Kidney (tissue), 14 donors: Measurements from ENCODE around the gene MANBA. TPM values are rescaled to one million over a fixed set of nuclear protein-coding genes. Genes with fewer than 3 reads are reported as not detected.

Experiments
- DNase-seq, 5 donors: peaks; one replicate each; pipeline ENCODE4 v3.0.0-alpha.2; 2013 to 2020
- FAIRE-seq: peaks from 2 replicates; lab custom pipeline; 2012; peaks lifted over from hg19 to GRCh38; lab: Jason Lieb, UNC
- H3K27ac ChIP-seq, 2 donors: one replicate each; pipeline ENCODE4 v1.7.0; 2013; ENCODE audit warnings: low read depth in 2 of 2, low read length in 2 of 2, inconsistent platforms in 1 of 2
- H3K27me3 ChIP-seq: one replicate; pipeline ENCODE4 v1.7.1; 2013; ENCODE audit warnings: low read length, inconsistent platforms; ENCODE audit not compliant: control insufficient read depth, insufficient read depth
- H3K36me3 ChIP-seq, 3 donors: one replicate each; pipeline versions ENCODE4 v1.7.0 to v1.7.1; 2013; ENCODE audit warnings: low read length in 3 of 3, control low read depth in 1 of 3, inconsistent platforms in 1 of 3; ENCODE audit not compliant: insufficient read depth in 3 of 3, control insufficient read depth in 2 of 3
- H3K4me1 ChIP-seq, 3 donors: one replicate each; pipeline versions ENCODE4 v1.7.0 to v1.7.1; 2013; ENCODE audit warnings: low read length in 3 of 3, inconsistent platforms in 1 of 3, low read depth in 1 of 3; ENCODE audit not compliant: control insufficient read depth in 2 of 3, insufficient read depth in 2 of 3
- H3K4me3 ChIP-seq, 3 donors: one replicate each; pipeline versions ENCODE4 v1.7.0 to v1.8.1; 2013; ENCODE audit warnings: low read length in 3 of 3, control low read depth in 1 of 3, inconsistent platforms in 1 of 3
- H3K9ac ChIP-seq, 3 donors: one replicate each; pipeline versions ENCODE4 v1.7.0 to v1.7.1; 2013; ENCODE audit warnings: low read length in 3 of 3, control low read depth in 1 of 3, inconsistent platforms in 1 of 3
- H3K9me3 ChIP-seq, 3 donors: one replicate each; pipeline versions ENCODE4 v1.7.0 to v1.7.1; 2013; ENCODE audit warnings: low read length in 3 of 3, control low read depth in 1 of 3, inconsistent platforms in 1 of 3; ENCODE audit not compliant: control insufficient read depth in 2 of 3, insufficient read depth in 1 of 3
- intact Hi-C: fragments of 100-400 bp; cut with DNase I; formaldehyde crosslinking; loops from one replicate; pipeline ENCODE4 v1.11.1; 2022
- polyA plus RNA-seq: library from polyadenylated mRNA; stranded (reverse); fragments of 350-450 nt; fragmentation: Illumina TruSeq; extraction: RNeasy Lipid Tissue Mini Kit (QIAGEN cat#74804); gene quantifications from one replicate; pipeline ENCODE4 v1.2.3, GENCODE V29; 2014; ENCODE audit warnings: low read depth, low replicate concordance; ENCODE audit not compliant: insufficient read depth
- total RNA-seq: library from RNA; stranded (reverse); fragmentation: NEBNext Ultra II Directional; extraction: Animal tissue kit (Norgen Biotek cat#: 25700); gene quantifications from one replicate; pipeline ENCODE4 v1.2.1, GENCODE V29; 2021
- TF ChIP-seq, protein P1 (sequence below): IDR thresholded peaks from 3 replicates; pipeline ENCODE4 v1.5.1; 2012; ENCODE audit warnings: mild to moderate bottlenecking, moderate library complexity, borderline replicate concordance; ENCODE audit not compliant: insufficient read depth; ENCODE audit errors: extremely low read depth
- donor health status: control.
- donor health status: control.
- donor health status: control.
- donor health status: control.
- donor health status: control.
- donor health status: DM: yes; HTN: yes; CAD: no.
- donor health status: Normal renal cell carcinoma (clear cell type).

Gene MANBA
- total and polyA plus RNA-seq, 2 donors from 2014 or later = 19.0 to 28.0 TPM

DNA sequence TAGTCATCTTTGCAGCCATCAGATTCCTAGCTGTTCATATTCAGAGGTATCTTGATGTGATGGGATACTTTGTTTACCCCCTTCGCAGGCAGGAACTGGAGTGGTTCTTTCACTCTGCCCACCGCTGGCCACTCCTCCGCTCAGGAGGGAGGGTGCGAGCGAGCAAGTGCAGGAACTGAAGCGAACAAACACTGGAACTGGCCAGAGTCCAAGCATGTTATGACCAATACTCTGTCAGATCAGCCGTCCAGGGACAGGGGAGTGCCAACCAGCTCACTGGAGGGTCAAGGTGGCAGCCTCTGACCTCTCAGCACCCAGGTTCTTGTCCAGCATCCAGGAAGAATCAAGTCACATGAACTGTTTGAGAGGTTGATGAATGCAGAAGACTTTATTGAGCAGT is 18.0 kb upstream of the MANBA start:
- peak; percentile 22 to 71 (median 41) for DNase-seq
- H3K4me3 ChIP-seq = peak overlapping the region in 2 of 3 donors; percentile 40 to 50

DNA sequence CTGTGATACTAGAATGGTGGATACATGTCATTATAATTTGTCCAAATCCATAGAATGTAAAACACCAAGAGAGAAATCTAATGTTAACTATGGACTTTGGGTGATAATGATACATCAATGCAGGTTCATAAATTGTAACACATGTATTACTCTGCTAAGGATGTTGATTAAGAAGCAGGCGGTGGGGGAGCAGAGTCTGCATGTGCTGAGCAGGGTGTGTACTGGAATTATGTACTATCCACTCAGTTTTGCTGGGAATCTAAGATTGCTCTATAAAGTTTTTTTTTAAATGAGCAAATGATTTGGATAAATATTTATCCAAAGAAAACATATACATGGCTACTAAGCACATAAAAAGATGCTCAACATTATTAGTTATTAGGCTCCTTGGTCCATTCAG is 15.0 kb upstream of the MANBA start:
- intact Hi-C loops = no loop called here
- Histone ChIP-seq H3K27ac (no peak overlapping the region), H3K27me3 (no peaks in the 10 kb centered on the region), H3K4me3 (no peak overlapping the region), H3K36me3 (no peaks in the 10 kb centered on the region), H3K9me3 (no peaks in the 10 kb centered on the region), H3K9ac (no peak overlapping the region), H3K4me1 (no peaks in the 10 kb centered on the region)
- TF ChIP-seq, protein P1, sequence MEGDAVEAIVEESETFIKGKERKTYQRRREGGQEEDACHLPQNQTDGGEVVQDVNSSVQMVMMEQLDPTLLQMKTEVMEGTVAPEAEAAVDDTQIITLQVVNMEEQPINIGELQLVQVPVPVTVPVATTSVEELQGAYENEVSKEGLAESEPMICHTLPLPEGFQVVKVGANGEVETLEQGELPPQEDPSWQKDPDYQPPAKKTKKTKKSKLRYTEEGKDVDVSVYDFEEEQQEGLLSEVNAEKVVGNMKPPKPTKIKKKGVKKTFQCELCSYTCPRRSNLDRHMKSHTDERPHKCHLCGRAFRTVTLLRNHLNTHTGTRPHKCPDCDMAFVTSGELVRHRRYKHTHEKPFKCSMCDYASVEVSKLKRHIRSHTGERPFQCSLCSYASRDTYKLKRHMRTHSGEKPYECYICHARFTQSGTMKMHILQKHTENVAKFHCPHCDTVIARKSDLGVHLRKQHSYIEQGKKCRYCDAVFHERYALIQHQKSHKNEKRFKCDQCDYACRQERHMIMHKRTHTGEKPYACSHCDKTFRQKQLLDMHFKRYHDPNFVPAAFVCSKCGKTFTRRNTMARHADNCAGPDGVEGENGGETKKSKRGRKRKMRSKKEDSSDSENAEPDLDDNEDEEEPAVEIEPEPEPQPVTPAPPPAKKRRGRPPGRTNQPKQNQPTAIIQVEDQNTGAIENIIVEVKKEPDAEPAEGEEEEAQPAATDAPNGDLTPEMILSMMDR = no peak
- FAIRE-seq (no peak), DNase-seq (no peak)

More for the DNA sequence above, 18.0 kb upstream of the MANBA start:
- H3K27ac ChIP-seq = no peak overlapping the region
- intact Hi-C loops = no loop called here
- H3K36me3 ChIP-seq = no peaks in the 10 kb centered on the region
- no peaks in the 10 kb centered on the region for H3K9me3 ChIP-seq
- no peak overlapping the region for H3K9ac ChIP-seq
- no peaks in the 10 kb centered on the region for H3K27me3 ChIP-seq
- TF ChIP-seq, protein P1 = no peak
- no peaks in the 10 kb centered on the region for H3K4me1 ChIP-seq
- FAIRE-seq = no peak

DNA sequence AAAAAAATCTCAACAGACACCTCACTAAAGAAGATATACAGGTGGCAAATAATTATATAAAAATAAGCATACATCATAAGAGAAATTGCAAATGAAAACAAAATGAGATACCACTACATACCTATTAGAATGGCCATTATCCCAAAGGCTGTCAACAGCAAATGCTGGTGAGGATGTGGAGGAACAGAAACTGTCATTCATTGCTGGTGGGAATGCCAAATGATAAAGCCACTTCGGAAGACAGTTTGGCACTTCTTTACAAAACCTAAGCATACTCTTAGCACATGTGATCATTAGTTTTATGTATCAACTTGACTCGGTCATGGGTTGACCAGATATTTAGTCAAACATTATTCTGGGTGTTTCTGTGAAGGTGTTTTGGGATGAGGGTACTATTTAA is 13.5 kb upstream of the MANBA start:
- Histone ChIP-seq H3K4me1 (no peaks in the 10 kb centered on the region), H3K9me3 (no peaks in the 10 kb centered on the region), H3K36me3 (no peaks in the 10 kb centered on the region), H3K4me3 (no peak overlapping the region), H3K27ac (no peak overlapping the region), H3K9ac (no peak overlapping the region), H3K27me3 (no peaks in the 10 kb centered on the region)
- intact Hi-C loops = no loop called here
- FAIRE-seq (no peak), DNase-seq (no peak)
- TF ChIP-seq, protein P1 = no peak

DNA sequence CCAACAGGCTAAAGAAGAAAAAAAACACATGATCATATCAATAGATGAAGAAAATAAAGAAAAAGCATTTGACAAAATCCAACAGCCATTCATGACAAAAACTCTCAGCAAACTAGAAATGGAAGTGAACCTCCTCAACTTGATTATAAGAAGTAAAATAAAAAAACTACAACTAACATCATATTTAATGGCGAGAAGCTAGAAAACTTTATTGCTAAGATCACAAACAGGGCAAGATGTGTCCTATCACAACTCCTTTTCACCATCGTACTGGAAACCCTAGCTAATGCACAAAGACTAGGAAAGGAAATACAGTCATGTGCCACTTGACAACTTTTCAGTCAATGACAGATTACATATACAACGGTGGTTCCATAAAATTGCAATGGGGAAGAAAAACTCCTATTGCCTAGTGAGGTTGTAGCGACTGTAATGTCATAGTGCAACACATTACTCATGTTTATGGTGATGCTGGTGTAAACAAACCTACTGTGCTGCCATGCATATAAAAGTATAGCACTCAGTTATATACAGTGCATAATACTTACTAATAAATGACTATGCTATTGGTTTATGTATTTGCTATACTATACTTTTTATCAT is 12.1 kb upstream of the MANBA start:
- Histone ChIP-seq H3K4me3 (no peak overlapping the region), H3K4me1 (no peaks in the 10 kb centered on the region), H3K27me3 (no peaks in the 10 kb centered on the region), H3K36me3 (no peaks in the 10 kb centered on the region), H3K9me3 (no peaks in the 10 kb centered on the region), H3K27ac (no peak overlapping the region), H3K9ac (no peak overlapping the region)
- no peak for FAIRE-seq
- no peak for DNase-seq
- intact Hi-C loops = no loop called here
- TF ChIP-seq, protein P1 = no peak
